NB4 (cell line): ENCODE measurements around the gene OVOL3.

ENCODE experiments used
- DNase-seq: peaks from one replicate; pipeline ENCODE4 v3.0.0; 2010; ENCODE audit warnings: low read depth
- H3K4me3 ChIP-seq: one replicate; pipeline ENCODE4 v1.5.1; 2011; ENCODE audit warnings: mild to moderate bottlenecking, low read depth, low read length, moderate library complexity
- CTCF ChIP-seq: IDR thresholded peaks from one replicate; pipeline ENCODE4 v1.5.1; 2012; ENCODE audit warnings: low read depth, low read length
- MAX ChIP-seq: IDR thresholded peaks from 2 replicates; pipeline ENCODE4 v1.6.1; 2011; ENCODE audit warnings: low read depth, low read length
- MYC ChIP-seq: IDR thresholded peaks from 2 replicates; pipeline ENCODE4 v1.6.1; 2011; ENCODE audit warnings: low read depth, low read length
- POLR2A ChIP-seq: IDR thresholded peaks from 2 replicates; pipeline ENCODE4 v1.6.1; 2011; ENCODE audit warnings: mild to moderate bottlenecking; ENCODE audit not compliant: insufficient read length; ENCODE audit errors: extremely low read depth

The OVOL3 gene

GRCh38 chr19:36115453-36116343 is 4.8 kb downstream of the OVOL3 start, which contains the start of gene TBCB:
Gene TBCB, plus strand, starts transcription at chr19:36115468. Its CDS starts 93 bp downstream, at chr19:36115561.
- no peak for DNase-seq
- TF ChIP-seq CTCF (no peak), MYC (no peak), POLR2A (peak; percentile 38)
- H3K4me3 ChIP-seq = peak within 1 kb of the TSS; percentile 94

- H3K4me3 ChIP-seq = peak overlapping the region; percentile 61
- DNase-seq = no peak
- TF ChIP-seq MAX (no peak), MYC (no peak)
These were observed 5.3 kb downstream of the OVOL3 start for GRCh38 chr19:36116344-36116637.

- no peak for DNase-seq
- no peak overlapping the region for H3K4me3 ChIP-seq
- TF ChIP-seq CTCF = no peak
- TF ChIP-seq POLR2A = no peak
- TF ChIP-seq MAX = no peak
- TF ChIP-seq MYC = no peak
These were observed 9.4 kb downstream of the OVOL3 start for GRCh38 chr19:36120092-36120983.

GRCh38 chr19:36120984-36121358 is 10.0 kb downstream of the OVOL3 start:
- no peak for DNase-seq
- TF ChIP-seq MYC (no peak), MAX (no peak)
- no peak overlapping the region for H3K4me3 ChIP-seq

- TF ChIP-seq MAX (no peak), MYC (no peak), POLR2A (no peak), CTCF (no peak)
- no peak overlapping the region for H3K4me3 ChIP-seq
- no peak for DNase-seq
These were observed 10.7 kb downstream of the OVOL3 start for GRCh38 chr19:36121486-36122124.

- no peak overlapping the region for H3K4me3 ChIP-seq
- no peak for DNase-seq
- TF ChIP-seq CTCF = no peak
- TF ChIP-seq MAX = no peak
- TF ChIP-seq MYC = no peak
- no peak for TF ChIP-seq POLR2A
These were observed 14.6 kb downstream of the OVOL3 start for GRCh38 chr19:36125557-36125956.
